NK-92 (cell line): ENCODE data around the gene SUPT6H.
"Not testable (repeated sequence)": the region's sequence is repeated elsewhere in the genome, so short reads cannot be mapped to it uniquely, and the experiment has no call there.

ENCODE experiments used
- DNase-seq: peaks from one replicate; lab custom pipeline; 2025; ENCODE audit not compliant: unreplicated experiment; lab: John Stamatoyannopoulos, UW

Gene SUPT6H

DNA sequence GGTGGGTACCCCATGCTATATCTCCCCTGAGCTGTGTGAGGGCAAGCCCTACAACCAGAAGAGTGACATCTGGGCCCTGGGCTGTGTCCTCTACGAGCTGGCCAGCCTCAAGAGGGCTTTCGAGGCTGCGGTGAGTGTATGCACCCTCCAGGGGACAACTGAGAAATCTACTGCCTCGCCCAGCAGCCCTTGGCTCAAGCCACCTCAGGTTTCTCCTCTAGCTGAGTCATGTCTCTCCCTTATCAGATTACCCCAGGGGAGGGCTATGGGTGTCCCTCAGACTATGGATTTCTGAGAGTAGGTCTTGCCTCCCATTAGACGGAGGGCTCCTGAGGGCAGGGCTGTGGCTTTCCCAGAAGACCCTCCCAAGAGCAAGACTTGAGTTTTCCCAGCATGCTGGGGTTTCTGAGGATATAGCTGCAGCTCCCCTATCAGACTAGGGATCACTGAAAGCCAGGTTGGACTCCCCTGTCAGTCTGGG, 73.3 kb downstream of the SUPT6H start:
- no peak for DNase-seq

DNA sequence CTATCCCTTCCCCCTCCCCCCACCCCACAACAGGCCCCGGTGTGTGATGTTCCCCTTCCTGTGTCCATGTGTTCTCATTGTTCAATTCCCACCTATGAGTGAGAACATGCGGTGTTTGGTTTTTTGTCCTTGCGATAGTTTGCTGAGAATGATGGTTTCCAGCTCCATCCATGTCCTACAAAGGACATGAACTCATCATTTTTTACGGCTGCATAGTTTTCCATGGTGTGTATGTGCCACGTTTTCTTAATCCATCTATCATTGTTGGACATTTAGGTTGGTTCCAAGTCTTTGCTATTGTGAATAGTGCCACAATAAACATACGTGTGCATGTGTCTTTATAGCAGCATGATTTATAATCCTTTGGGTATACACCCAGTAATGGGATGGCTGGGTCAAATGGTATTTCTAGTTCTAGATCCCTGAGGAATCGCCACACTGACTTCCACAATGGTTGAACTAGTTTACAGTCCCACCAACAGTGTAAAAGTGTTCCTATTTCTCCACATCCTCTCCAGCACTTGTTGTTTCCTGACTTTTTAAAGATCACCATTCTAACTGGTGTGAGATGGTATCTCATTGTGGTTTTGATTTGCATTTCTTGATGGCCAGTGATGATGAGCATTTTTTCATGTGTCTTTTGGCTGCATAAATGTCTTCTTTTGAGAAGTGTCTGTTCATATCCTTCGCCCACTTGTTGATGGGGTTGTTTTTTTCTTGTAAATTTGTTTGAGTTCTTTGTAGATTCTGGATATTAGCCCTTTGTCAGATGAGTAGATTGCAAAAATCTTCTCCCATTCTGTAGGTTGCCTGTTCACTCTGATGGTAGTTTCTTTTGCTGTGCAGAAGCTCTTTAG, 74.1 kb downstream of the SUPT6H start:
- not testable (repeated sequence) for DNase-seq

DNA sequence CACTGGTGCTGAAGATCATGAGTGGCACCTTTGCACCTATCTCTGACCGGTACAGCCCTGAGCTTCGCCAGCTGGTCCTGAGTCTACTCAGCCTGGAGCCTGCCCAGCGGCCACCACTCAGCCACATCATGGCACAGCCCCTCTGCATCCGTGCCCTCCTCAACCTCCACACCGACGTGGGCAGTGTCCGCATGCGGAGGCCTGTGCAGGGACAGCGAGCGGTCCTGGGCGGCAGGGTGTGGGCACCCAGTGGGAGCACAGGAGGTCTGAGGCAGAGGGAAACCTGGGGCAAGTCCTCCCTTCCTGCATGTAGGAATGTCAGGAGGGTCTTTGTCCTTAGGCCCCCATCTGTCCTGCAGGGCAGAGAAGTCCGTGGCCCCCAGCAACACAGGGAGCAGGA, 75.3 kb downstream of the SUPT6H start:
- no peak for DNase-seq

DNA sequence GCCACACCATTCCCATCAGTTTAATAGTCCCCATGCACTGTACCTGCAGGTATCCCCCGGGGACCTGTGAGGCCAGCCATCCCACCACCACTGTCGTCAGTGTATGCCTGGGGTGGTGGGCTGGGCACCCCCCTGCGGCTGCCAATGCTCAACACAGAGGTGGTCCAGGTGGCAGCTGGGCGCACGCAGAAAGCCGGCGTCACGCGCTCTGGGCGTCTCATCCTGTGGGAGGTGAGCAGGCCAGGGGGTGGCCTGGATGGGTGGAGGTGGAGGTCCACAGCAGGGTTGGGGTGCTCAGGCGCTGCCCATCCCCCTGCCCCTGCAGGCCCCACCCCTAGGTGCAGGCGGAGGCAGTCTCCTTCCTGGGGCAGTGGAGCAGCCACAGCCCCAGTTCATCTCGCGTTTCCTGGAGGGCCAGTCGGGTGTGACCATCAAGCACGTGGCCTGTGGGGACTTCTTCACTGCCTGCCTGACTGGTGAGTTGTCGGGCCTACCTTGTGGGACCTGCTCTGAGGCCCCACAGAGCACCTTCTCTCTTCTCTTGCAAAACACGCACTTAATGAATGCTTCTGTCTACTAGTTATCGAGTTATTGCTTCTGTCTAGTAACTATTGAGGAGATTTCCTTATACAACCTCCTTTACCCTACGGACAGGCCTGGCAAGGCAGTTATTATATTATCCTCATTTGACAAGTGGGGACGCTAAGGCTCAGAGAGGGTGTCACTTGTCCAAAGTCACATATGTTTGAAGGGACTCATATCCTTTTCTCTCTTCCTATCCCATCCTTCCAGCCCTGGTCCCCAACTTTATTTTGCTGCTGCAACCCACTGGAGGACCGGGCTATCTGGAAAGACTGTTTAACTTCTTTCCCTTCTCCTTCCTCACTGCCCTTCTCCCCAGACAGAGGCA, 76.0 kb downstream of the SUPT6H start:
- no peak for DNase-seq

DNA sequence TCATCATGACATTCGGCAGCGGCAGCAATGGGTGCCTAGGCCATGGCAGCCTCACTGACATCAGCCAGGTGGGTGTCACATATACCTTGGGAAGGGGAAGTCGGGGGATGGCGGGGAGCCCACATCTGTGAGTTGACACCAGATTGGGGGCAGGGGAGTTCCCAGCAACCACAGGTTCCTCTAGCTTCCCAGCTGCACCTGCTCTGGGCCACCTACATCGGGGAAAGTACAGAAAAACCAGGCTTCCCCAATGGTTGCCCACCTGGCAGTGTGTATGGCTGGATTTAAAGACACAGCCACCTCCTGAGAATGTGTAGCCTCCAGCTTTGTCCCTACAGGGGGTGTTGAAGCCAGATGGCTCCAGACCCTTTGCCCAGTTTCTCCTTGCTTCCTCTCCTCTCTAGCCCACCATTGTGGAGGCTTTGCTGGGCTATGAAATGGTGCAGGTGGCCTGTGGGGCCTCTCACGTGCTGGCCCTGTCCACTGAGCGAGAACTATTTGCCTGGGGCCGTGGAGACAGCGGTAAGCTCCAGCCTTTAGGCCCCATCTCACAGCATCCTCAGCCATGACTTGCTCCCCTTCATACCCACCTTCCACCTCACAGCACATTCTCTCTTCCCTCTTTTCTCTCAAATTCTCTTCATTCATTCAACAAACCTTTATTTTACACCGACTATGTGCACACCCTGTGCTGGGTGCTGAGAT, 76.8 kb downstream of the SUPT6H start:
- DNase-seq, result no peak

GRCh38 chr17:28740406-28741357, 78.7 kb downstream of the SUPT6H start:
- no peak for DNase-seq

- DNase-seq, result no peak
These were observed 79.6 kb downstream of the SUPT6H start for GRCh38 chr17:28741358-28742349.

DNA sequence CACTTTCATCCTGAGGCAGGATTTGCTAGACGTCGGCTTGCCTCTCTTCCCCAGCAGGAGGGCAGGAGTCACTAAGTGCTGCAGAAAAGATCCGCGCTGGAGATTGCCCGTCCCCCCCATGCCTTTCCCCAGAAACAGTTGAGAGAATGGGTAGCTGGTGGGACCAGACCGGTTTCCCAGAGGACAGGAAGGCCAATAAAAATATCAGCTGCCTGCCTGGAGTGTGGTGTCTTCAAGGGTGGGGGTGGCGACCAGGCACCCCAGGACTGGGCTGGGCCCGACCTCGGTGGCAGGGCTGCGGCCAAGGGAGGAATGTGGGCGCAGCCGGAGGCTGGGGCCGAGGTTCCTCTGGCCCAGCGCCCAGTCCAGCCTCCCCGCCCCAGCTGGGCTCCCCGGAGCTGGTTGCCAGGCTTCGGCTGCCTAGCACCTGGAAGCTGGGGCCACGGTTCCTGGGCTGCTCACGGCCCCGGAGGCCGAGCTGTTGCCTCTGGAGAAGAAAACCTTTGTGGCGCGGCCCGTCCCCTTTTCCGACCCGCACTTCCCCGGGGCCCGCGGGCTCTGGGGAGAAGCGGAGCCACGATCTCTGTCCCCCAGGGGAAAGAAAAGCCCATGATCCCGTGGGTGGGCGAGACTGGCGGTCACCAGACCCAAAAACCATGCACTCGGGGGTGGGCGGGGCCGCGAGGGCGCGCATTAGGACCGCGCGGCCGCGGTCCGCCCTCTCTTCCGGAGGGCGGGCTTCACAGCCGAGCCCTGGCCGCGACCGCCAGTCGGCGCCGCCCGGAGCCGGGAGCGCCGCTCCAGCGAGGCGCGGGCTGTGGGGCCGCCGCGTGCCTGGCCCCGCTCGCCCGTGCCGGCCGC, 81.5 kb downstream of the SUPT6H start, which contains the start of gene TRAF4:
TSS of gene TRAF4 (plus strand) at position 769 of the 861 bp plus-strand sequence. CDS start 102 bp downstream, outside the sequence.
- no peak for DNase-seq

DNA sequence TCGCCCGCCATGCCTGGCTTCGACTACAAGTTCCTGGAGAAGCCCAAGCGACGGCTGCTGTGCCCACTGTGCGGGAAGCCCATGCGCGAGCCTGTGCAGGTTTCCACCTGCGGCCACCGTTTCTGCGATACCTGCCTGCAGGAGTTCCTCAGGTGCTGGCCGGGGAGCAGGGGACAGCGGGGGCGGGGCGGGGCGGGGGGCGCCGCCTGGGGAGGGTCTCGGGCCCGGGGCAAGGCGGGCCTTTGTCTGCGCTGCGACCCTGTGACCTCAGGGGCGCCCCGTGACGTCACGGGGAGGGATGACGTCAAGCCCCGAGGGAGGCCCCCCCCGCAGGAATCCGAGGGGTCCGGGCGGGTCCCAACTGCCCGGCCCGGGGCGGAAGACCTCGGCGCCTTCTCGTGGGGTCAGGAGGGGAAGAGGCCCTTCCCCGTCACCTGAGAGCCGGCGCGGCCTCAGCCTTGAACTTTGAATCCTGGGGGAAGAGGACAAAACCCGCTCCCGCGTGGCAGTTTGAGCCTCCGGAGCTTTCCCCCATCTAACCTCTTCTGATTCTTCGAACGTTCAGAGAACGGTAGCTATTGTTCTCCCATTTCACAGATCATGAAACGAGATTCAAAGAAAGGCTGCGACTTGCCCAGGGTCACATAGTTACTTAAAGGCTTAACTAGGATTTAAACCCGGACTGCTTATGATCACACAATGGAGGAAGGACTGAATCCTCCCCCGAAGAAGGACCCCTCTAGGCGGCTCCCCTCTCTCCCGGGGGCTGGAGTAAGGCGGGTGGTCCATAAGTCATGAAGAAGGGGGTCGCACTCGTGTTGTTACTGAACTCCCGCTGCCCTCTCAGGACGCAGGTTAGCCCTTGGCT, 82.3 kb downstream of the SUPT6H start:
- no peak for DNase-seq

DNA sequence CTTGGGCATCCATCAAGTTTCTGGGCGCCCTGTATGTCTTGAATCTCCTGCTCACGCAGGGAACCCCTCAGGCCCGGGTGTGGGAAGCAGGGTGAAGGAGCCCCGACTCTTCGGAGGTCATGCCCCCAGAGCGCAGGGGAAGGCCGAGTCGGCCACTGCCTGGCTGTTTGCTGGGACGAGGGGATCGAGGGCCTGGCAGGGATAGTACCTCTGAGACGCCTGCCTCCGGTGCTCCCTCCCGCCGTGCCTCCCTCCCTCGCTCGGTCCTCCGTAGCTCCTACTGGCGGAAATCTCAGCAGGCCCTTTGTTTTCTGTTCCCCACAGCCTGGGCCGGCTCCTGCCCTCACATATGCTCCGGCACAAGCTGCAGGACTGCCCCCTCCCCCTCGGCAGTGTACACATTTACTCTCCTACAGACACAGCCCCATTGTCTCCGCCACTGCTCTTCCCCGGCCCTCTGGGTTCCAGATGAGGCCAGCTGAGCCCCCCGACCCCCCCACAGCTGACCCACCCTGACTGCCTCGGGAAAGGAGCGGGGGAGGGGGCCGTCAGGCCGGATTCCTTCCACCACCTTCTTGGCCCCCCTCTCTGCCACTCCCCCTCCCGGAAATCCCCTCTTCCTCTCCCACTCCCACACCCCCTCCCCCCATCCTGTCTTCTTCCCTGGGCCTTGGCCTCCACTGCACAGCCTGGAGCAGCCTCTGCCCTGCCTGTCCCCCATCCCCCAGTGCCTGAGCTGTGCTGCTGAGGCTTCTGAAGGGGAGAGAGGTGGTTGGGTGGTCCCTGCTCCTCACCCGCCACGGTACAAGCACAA, 83.2 kb downstream of the SUPT6H start:
- no peak for DNase-seq

GRCh38 chr17:28745786-28746411, 83.9 kb downstream of the SUPT6H start:
- no peak for DNase-seq

DNA sequence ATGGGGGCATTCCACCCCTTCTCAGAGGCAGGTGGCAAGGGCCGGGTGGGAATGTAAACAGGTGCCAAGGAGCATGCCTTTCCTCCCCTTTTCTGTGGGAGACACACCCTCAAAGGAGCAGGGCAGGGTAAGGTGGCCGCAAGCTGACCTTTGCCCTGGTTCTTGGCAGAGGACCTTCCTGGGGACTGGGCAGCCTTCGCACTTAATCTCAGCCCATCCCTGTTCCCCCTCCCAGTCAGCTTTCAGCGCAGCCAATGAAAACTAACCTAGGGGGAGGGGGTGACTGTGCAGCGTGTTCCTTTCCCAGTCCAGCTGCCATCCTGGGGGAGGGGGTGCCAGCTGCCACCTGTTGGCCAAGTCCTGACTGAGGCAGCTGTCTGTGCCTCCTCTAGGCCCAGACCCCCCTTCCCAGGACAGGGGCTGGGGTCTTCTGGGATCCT, 84.6 kb downstream of the SUPT6H start:
- no peak for DNase-seq

DNA sequence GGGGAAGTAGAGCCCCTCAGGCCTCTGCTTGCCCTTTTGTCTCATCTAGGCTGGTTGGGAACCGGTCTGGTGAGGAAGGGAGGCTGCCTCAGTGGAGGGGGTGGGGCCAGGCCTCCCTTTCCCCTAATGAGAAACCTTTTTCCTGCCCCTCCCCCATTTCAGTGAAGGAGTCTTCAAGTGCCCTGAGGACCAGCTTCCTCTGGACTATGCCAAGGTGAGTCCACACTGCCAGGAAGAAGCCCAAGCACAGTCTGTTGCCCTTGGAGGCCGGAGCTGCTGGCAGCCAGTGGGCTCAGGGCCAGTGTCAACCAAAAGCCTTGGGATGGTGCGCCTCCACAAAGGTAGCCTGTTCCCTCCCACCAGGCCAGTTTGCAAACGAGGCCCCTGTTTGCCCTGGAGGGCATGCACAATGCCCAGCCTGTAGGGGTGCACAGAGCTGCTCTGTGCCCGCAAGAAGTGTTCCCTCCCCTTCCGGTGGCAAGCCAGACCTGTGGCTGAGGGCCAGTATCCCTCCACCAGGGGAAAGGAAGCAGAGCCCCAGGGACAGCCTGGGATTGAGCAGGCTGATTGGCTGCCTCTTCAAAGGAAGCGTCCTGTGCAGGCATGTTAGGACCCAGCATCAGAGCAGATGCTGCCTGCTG, 85.2 kb downstream of the SUPT6H start:
- DNase-seq, result no peak

DNA sequence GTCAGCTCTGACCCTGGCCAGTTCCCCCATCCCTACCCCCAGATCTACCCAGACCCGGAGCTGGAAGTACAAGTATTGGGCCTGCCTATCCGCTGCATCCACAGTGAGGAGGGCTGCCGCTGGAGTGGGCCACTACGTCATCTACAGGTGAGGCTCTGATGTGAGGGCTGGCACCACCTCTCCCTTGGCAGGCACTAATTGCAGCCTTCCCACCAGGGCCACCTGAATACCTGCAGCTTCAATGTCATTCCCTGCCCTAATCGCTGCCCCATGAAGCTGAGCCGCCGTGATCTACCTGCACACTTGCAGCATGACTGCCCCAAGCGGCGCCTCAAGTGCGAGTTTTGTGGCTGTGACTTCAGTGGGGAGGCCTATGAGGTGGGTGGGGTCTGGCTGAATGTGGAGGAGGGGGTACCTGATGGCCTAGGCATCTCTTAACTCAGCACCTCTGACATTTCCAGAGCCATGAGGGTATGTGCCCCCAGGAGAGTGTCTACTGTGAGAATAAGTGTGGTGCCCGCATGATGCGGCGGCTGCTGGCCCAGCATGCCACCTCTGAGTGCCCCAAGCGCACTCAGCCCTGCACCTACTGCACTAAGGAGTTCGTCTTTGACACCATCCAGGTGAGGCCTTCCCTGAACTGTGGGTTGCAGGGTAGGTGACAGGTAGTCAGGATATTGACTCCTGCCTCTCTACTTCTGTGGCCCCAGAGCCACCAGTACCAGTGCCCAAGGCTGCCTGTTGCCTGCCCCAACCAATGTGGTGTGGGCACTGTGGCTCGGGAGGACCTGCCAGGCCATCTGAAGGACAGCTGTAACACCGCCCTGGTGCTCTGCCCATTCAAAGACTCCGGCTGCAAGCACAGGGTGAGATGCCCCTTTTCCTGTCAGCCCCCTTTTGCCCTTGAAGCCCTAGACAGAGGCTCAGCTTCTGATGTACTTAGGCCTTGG, 86.1 kb downstream of the SUPT6H start:
- DNase-seq, result no peak
